ENCODE measurements around the gene PARP1.
"Not testable (repeated sequence)": the region's sequence is repeated elsewhere in the genome, so short reads cannot be mapped to it uniquely, and the experiment has no call there.

The PARP1 gene

GRCh38 chr1:226429858-226430715 lies 22.2 kb upstream of the PARP1 start:
- DNase-seq (ENCODE audit: low read depth): no peak
- no peak for TF ChIP-seq CTCF (conservative IDR thresholded peaks at IDR 0.05; ENCODE audit: low read depth, low read length)
- H3K4me3 ChIP-seq (ENCODE audit: low read length): no peak overlapping the region

GRCh38 chr1:226428791-226429461 lies 21.0 kb upstream of the PARP1 start:
- no peak overlapping the region for H3K4me3 ChIP-seq (ENCODE audit: low read length)
- TF ChIP-seq CTCF (conservative IDR thresholded peaks at IDR 0.05; ENCODE audit: low read depth, low read length): no peak
- no peak for DNase-seq (ENCODE audit: low read depth)

GRCh38 chr1:226428348-226428747 lies 20.5 kb upstream of the PARP1 start:
- no peak overlapping the region for H3K4me3 ChIP-seq (ENCODE audit: low read length)
- no peak for TF ChIP-seq CTCF (conservative IDR thresholded peaks at IDR 0.05; ENCODE audit: low read depth, low read length)
- DNase-seq (ENCODE audit: low read depth): no peak

- no peak for TF ChIP-seq CTCF (conservative IDR thresholded peaks at IDR 0.05; ENCODE audit: low read depth, low read length)
- no peak for DNase-seq (ENCODE audit: low read depth)
- no peak overlapping the region for H3K4me3 ChIP-seq (ENCODE audit: low read length)
Measured at GRCh38 chr1:226427131-226427530, 19.2 kb upstream of the PARP1 start.

- not testable (repeated sequence) for H3K4me3 ChIP-seq (ENCODE audit: low read length); DNase-seq (ENCODE audit: low read depth)
Measured at GRCh38 chr1:226426395-226426794, 18.5 kb upstream of the PARP1 start.

GRCh38 chr1:226425431-226426031 lies 17.6 kb upstream of the PARP1 start:
- TF ChIP-seq CTCF (conservative IDR thresholded peaks at IDR 0.05; ENCODE audit: low read depth, low read length): no peak
- no peak overlapping the region for H3K4me3 ChIP-seq (ENCODE audit: low read length)
- DNase-seq (ENCODE audit: low read depth): no peak

GRCh38 chr1:226425004-226425378 lies 17.1 kb upstream of the PARP1 start:
- no peak overlapping the region for H3K4me3 ChIP-seq (ENCODE audit: low read length)
- no peak for TF ChIP-seq CTCF (conservative IDR thresholded peaks at IDR 0.05; ENCODE audit: low read depth, low read length)
- no peak for DNase-seq (ENCODE audit: low read depth)

Measured in retinal pigment epithelial cell (primary cell).